SKM-1 treated with dmso at 0.1 percent for 144 hours (cell line): ENCODE results near the gene LCN6.
A peak's percentile ranks its signal among the peaks of the same experiment; 100 is the strongest.

Experiments used
- DNase-seq: peaks from one replicate; lab custom pipeline; 2025; ENCODE audit not compliant: unreplicated experiment; lab: John Stamatoyannopoulos, UW

The LCN6 gene

DNA sequence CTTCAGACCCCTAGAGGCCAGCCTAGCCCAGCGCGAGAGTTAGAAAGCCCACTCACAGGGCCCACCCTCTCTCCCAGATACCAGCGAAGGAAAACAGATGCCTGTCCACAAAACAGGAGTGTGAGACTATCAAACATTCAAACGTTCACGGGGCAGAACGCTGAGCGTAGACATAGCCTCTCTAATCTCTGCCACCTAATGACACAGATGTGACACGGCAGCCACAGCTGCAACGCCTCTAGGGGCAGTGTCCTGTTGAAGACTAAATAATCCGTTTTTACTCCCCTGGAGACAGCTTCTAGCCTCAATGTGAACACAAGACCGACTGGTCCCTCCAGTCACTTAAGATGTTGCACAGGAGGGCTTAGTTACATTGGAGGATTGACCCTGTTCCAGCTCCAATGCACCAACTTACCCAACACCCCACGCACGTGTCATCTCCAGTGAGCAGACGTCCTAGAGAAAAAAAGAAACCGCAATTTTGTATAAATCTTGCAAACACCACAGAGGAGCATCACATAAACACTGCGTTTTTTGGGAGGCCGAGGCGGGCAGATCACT is 21.6 kb downstream of the LCN6 start:
- DNase-seq, result peak; percentile 16

DNA sequence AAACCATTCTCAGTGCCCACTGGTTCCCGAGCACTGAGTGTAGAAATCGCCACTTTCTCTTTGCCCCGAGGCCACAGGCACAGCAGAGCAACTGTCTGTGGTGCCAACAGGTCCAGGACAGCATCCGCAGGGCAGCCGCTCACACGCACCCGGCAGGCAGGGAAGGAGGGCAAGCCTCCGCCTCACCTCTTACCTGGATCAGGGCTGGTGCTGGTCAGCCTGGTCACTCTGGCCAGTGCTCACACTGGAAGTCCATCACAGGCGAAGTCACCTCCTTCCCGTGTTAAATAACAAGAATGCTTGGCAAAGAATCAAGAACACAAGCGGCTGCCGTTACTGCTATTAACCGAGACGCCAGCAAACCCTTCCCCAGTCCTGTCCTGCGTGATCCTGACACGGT is 22.2 kb downstream of the LCN6 start:
- DNase-seq, result no peak

DNA sequence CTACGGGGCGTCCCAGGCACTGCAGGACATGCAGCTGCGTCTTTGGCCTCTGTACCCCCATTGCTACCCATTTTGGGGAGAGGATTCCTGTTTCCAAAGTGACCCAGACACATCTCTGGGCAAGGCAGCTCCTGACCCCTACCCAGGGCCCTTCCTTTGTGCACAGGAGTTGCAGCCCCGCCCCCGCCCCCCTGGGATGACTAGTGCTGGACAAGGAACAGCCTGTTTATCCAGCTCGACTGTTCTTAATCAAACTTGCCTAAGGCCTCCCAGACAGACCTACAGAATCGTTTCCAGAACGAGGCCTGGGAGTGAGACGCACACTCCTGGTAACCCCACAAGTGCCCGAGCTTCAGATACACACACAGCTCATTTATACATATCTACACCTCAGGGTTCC is 22.7 kb downstream of the LCN6 start:
- DNase-seq, result no peak

DNA sequence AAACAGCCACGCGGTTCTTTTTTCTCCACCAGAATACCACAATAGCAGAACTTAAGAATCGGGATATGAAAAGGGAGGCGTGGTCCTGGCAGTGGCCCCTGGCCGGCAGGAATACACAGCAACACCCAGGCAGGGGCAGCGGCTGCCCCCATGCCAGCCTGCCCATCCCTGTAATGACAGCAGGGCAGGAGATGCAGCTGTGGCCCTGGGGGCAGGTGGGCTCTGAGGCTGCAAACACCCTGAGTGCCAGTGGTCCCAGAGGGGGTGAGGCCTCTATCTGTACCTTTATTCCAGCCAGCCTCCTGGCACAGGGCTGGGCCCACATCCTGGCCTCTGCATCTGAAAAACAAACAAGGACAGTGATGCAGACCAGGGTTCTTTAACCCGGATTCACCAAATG is 23.6 kb downstream of the LCN6 start:
- DNase-seq, result no peak

- no peak for DNase-seq
These were observed 24.3 kb downstream of the LCN6 start for GRCh38 chr9:136723989-136724388.

DNA sequence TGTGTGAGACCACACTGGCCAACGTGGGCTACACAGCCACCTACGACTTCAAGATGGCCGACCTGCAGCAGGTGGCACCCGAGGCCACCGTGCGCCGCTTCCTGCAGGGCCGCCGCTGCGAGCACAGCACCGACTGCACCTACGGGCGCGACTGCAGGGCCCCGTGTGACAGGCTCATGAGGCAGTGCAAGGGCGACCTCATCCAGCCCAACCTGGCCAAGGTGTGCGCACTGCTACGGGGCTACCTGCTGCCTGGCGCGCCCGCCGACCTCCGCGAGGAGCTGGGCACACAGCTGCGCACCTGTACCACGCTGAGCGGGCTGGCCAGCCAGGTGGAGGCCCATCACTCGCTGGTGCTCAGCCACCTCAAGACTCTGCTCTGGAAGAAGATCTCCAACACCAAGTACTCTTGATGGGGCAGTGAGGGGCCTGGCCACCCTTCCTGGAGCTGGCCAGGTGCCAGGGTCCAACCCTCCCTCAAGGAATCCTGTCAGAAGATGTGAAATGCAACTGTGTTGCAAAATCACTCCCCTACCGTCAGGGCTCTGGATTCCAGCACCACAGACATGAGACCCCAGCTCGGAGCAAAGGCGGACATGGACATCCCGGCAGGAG is 24.9 kb downstream of the LCN6 start:
- no peak for DNase-seq

GRCh38 chr9:136722969-136723356 is 25.4 kb downstream of the LCN6 start:
- DNase-seq, result no peak

DNA sequence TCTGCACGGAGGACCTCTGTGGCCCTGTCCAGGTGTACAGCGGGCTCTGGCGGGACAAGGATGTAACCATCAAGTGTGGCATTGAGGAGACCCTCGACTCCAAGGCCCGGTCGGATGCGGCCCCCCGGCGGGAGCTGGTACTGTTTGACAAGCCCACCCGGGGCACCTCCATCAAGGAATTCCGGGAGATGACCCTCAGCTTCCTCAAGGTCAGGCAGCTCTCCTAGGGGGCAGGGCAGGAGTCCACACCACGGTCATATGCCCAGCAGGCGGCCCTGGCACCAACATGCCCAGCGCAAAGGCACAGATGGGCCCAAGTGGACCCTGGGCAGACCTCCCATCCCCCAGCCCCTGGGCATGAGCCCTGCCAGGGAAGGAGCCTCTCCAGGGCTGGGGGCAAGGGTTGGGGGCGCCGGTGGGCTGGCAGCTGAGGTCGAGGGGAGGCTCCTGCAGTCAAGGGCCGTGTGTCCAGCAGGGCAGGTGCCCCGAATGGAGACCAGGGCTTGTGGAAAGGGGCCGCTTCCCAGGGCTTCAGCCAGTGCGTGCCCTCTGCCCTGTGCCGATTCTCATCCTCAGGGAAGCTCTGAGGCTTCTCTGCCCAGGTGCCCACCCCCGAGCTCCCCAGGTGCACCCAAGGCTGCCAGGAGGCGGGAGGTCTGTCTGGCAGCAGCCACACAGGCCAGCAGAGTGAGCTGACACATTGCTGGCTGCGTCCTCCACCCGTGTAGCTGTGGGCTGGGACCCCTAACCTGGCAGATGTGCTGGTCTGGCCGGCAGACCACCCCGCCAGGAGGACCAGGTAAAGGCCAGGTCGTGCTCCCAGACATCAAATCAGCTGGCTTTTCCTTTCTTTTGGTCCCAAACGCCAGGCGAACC is 26.0 kb downstream of the LCN6 start:
- no peak for DNase-seq

DNA sequence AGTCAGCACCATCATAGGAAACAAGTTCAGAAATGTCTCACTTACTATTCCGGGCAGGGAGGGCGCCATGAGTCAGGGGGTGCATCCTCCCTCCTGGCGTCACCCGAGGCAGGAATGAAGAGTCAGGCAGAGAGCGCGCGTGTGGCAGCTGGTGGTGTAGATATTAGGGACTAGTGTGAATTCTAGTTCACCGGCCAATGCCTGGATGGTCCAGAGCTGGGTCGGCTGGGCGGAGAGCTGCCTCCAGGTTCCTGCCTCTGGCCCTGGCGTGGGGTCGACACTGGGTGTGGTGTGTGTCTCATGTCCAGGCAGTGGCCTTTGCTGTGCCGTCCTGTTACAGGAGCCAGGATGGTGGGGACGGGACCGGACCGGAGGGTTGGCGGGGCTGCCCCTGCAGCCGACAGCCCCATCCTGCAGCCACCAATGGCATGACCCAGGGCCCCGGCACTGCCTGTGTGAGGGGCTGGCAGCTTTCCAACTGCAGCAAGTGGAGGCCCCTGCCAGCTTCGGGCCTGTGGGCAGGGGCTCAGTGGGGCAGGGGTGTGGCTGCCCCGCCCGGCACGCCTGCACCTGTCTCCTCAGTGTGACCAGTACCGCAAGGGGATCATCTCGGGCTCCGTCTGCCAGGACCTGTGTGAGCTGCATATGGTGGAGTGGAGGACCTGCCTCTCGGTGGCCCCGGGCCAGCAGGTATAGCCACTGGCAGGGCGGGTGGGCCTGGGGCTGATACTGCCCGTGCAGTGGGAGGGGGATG is 26.8 kb downstream of the LCN6 start:
- DNase-seq, result no peak

DNA sequence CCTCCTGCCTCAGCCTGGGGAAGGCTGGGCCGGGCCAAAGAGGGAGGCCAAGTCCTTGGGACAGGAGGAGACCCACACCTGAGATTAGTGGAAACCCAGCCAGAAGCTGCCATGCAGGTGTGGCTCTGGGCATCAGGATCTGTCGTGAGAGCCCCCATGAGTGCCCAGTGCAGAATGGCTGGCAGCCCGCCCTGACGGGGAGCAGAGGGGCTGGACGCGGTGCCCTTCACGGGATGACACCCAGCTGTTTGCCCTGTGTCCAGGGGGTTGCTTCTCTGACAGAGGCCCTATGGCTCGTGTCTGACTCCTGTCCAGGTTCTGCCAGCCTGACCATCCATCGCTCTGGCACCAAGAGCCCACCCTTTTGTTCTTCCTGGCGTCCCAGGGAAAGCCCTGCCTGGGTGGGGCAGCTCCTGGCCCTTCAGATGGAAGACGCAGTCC is 27.4 kb downstream of the LCN6 start:
- no peak for DNase-seq

- no peak for DNase-seq
These were observed 28.0 kb downstream of the LCN6 start for GRCh38 chr9:136720251-136720897.

GRCh38 chr9:136719195-136719880 is 29.0 kb downstream of the LCN6 start:
- DNase-seq, result peak; percentile 19

- no peak for DNase-seq
These were observed 29.8 kb downstream of the LCN6 start for GRCh38 chr9:136718345-136719194.

DNA sequence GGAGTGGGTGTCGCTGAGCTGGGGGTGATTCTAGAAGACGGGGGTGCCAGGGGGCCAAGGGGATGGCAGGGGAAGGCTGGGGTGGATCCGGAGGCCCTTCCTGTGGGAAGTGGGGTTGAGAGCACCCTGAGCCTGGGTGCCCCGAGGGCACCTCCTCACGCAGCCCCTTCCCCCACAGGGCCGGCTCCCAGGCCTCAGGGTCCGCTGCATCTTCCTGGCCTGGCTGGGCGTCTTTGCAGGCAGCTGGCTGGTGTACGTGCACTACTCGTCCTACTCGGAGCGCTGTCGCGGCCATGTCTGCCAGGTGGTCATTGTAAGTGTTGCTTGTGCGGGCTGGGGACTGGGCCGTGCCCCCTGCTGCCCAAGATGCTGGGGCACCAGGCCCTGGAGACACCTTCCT is 30.9 kb downstream of the LCN6 start:
- DNase-seq, result no peak

DNA sequence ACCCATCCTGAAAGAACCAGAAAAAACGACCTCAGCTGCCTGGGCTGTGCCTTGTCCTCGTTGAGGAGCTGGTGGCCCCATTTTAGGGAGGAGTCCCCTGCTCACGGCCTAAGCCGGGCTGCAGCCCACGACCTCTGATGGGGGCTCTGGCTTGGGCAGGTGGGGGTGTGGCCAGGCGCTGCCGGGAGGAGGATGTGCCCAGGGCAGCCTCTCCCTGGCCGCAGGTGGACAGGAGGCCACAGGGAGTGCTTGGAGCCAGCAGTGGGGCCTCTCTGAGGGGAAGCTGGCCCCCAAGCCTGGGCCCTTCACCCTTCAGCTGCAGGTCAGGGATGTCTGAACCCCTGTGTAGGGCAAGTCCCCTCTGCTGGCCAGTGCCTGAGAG is 33.4 kb downstream of the LCN6 start:
- no peak for DNase-seq

GRCh38 chr9:136714096-136714892 is 34.0 kb downstream of the LCN6 start:
- DNase-seq, result no peak

GRCh38 chr9:136713550-136713949 is 34.8 kb downstream of the LCN6 start:
- DNase-seq, result no peak

GRCh38 chr9:136712690-136713544 is 35.4 kb downstream of the LCN6 start:
- no peak for DNase-seq
